Activated CD8-positive, alpha-beta memory T cell treated with anti-CD3 and anti-CD28 coated beads for 4 hours (primary cell): ENCODE data around the gene SRBD1.

Experiments used
- DNase-seq, 2 donors: peaks; one replicate each; pipeline ENCODE4 v3.0.0-alpha.2; 2020; ENCODE audit warnings: low read depth in 2 of 2

Gene SRBD1, protein sequence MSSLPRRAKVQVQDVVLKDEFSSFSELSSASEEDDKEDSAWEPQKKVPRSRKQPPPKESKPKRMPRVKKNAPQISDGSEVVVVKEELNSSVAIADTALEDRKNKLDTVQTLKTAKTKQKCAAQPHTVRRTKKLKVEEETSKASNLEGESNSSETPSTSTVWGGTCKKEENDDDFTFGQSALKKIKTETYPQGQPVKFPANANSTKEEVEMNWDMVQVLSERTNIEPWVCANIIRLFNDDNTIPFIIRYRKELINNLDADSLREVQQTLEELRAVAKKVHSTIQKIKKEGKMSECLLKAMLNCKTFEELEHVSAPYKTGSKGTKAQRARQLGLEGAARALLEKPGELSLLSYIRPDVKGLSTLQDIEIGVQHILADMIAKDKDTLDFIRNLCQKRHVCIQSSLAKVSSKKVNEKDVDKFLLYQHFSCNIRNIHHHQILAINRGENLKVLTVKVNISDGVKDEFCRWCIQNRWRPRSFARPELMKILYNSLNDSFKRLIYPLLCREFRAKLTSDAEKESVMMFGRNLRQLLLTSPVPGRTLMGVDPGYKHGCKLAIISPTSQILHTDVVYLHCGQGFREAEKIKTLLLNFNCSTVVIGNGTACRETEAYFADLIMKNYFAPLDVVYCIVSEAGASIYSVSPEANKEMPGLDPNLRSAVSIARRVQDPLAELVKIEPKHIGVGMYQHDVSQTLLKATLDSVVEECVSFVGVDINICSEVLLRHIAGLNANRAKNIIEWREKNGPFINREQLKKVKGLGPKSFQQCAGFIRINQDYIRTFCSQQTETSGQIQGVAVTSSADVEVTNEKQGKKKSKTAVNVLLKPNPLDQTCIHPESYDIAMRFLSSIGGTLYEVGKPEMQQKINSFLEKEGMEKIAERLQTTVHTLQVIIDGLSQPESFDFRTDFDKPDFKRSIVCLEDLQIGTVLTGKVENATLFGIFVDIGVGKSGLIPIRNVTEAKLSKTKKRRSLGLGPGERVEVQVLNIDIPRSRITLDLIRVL

DNA sequence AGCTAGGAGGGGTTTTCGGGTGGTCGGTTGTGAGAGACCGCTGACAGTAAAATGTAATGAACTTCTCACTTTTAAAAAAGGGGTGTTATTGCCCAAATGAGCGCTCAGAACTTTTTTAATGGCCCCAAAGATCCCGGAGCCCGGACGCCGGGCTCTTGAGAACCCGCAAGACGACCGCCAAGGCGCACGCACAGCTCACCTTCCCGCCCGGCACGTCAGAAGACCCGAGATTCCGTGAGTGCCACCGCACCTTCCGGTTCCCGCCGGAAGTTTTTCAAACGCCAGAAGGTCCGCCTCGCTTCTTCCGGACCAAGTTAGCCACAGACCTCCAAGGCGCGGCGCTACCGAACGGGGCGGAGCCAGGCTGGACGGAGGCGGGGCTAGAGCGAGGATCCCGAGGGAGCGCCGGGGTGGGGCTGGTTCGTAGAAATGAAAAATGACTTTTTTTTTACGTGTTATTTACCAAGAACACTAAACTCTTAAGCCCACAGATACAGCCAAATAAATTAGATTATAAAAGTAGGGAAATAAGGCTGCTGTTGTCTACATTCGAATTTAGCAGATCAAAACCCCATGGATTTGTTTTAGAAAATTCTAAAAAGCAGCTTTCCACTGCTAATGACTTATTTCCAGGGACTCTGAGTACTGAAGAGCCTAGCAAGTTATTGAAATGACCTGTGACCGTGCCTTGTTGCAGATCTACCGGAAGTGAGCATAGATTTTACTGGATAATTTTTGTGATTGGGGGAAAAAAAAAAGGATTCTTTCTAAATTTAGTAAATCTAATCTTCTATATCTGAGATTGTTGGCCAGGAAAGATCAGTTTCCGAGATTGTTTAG, at the start of gene SRBD1:
TSS of gene SRBD1 (minus strand) at position 248 of the 840 bp plus-strand sequence. CDS start 5,826 bp downstream, outside the sequence.
- peak; percentile 79 to 85 for DNase-seq

DNA sequence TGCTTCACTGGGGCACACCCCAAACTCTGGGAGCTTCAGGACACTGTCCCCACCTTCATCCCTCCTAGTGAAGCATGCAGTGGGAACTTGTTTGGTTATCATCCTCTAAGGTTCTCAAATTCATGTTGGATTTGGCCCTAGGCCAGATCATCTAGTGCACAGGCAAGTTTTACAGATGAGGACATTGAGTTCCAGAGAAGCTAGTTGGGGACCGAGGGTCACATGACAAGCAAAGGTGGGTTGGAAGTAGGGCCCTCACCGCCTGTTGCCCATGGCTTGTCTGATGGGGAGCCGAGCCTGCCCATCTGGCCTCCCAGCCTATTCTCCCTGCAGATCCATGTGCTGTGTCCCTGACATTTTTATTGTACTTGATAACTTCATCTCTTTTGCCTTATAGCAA, 43.2 kb upstream of the SRBD1 start:
- no peak for DNase-seq

DNA sequence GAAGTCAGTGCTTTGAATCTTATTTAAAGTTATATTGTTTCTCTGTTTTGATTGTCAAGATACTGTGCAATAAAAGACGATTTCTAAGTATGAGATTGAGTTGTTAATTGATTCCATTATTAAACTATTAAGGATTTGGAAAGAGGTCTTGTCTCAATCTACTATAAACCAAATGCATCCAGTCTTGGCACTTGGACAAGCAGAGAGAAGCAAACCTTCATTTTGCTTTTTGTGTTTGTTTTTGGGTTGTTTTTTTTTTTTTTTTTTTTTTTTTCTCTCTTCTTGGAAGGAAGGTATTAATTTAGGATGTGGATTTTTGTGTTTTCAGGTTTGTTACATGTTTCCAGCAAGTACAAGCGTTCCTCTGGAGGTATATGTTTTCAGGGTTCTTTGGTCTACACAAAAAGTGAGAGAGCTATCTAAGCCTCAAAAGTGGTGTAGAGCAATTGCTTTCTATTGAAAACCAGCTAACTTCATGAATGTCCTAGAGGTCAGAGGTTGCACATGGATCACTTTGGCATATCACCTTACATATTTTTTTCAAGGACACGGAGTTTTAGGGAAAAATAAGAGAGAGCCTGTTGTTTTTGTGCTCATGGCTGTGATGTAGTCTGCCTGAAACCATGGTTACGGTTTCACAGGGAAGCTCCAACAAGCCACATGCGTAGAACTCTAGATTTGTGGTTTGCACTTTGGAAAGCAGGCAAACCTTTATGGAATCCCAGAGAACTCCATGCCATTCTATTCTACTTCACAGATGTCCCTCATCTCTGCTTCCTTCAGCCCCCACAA, 42.3 kb upstream of the SRBD1 start:
- DNase-seq, result no peak

DNA sequence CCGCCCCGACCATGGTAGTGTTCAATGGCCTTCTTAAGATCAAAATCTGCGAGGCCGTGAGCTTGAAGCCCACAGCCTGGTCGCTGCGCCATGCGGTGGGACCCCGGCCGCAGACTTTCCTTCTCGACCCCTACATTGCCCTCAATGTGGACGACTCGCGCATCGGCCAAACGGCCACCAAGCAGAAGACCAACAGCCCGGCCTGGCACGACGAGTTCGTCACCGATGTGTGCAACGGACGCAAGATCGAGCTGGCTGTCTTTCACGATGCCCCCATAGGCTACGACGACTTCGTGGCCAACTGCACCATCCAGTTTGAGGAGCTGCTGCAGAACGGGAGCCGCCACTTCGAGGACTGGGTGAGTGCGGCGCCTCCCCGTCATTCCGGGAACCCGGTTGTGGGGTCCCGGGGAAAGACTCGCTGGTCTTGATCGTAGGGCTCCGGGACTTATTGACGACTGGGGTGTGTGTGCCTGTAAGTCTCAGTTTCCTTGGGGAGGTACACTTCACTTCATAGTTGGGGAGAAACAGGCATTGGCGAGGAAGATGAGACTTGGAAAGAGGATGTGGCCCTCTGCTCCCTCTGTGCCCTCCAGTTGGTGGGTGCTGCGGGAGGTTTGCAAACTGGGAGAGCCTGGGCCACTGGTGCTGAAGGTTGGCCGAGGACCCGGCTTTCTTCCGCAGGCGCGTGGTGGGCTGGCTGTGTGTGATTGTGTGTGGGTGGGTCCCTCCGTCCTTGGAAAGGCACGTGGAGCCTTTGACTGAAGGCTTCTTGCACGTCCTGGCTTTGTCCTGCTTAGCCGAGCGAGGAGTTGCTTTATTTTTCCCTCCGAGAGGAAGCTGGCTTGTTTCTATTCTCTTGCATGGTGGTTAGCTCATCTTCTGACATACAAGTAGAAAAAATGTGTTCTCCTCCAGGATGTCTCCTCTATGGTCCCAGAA, 41.3 kb upstream of the SRBD1 start:
- DNase-seq, result no peak

DNA sequence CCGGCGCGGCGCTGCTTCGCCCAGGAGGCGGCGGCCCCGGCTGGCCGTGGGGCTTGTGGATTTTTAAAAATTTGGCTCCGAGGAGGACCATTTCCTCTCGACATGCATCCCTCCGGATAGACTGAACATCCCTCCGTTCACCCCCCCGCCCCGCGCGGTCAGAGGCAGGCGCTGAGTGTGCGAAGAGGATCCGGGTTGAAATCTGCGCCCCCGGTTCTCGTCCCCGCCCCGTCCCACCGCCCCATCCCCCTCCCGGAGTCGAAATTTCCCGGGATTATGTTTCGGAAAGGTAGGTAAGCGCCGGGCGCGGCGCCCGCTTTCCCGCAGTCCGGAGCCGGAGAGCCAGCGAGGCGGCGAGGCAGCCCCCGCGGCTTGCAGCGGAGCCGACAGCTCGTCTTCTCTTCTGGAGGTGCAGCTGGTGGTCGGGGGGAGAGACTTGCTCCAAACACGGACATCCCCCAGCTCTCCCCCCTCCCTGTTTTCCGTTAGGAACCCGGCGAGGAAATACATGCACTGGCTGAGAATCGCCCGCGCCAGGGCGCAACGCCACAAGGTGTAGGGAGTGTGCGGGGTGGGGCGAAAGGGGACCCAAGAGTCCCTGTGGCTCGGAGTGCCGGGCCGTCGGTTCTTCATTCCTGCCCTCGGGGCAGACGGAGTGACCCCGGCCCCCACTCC, 40.5 kb upstream of the SRBD1 start, which contains the start of gene PRKCE:
TSS of gene PRKCE (plus strand) at position 261 of the 675 bp plus-strand sequence.
- no peak for DNase-seq

DNA sequence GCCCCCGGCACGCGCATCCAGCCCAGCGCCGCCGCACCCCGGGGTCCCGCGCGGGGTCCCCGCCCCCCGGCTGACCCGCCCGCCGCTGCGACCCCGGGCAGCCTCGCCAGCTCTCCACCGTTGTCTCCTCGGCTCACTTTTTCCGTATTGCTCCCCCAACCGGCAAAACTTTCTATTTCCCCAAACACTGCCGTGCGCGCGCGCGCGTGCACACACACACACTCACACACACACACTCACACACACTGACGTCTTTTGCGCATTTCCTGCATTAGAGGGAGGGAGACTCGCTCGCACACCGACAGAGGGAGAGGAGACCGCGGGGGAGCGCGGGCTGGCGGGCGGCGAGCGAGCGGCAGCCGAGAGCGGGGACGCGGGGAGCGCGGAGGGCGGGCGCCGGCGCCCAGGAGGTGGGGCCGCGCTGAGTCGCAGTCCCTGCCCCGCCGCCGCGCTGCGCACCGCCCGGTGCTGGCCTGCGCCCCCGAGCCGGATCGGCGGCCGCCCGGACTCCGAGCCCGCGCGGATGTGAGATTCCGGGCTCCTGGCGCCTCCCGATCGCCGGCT, 39.9 kb upstream of the SRBD1 start:
- peak; percentile 89 to 90 for DNase-seq

DNA sequence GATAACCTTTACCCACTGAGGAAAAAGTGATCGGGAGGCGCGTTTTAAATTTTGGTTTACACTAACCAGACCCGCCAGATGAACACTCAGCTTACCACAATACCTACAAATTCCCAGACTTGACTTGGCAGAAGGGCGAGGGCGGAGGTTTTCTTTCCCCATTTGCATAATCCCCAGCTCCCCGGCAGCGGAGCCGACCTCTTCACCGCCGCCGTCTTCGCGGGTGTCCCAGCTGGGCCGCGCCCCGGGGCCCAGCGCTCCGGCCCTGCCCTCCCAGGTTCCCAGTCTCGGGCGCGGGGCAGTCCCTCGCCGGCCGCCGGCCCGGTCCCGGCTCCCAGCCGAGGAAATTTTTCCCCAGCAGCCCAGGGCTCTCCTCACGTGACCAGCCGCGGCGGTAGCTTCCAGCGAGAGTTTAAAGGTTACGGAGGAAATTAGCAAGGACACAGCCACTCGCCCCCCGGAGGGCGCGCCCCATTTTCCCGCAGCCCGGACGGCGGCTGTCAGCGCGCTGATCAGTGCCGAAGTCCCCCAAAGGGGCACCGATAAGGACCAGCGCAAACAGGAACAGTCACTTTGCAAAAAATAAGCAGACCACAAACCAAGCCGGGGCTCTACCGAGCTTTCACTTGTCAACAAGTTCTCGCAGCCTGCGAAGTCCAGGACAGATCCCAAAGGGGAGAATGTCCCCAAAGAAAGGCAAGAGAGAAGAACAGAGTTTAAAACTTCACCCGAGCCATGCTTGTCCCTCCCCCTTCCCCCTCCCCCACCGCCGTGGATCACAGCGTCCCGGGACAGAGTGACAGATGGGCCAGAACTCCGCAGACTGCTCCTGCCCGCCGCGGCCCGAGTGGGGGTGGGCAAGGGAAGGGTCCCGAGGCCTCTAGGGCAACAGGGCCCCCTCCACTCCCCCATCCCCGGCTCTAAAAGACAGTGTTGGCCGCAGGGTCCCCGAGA, 39.1 kb upstream of the SRBD1 start:
- no peak for DNase-seq

DNA sequence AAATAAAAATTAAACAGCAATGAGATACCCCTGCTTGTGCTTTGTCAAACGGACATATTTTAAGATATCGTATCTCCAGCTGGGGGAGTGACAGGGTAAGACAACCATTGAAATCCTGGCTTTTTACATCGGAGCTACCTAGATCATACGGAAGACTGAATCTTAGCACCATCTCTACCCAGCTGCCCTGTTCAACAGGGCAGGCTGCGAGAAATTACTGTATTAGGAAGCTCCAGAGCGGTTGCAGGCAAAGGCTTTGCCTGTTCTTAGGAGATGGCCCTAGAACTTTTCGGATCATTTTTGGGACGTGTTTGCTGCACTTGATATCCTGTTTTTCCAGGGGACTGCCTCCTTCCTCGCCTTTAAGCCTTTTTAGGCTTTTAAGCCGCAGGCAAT, 38.4 kb upstream of the SRBD1 start:
- DNase-seq, result no peak

DNA sequence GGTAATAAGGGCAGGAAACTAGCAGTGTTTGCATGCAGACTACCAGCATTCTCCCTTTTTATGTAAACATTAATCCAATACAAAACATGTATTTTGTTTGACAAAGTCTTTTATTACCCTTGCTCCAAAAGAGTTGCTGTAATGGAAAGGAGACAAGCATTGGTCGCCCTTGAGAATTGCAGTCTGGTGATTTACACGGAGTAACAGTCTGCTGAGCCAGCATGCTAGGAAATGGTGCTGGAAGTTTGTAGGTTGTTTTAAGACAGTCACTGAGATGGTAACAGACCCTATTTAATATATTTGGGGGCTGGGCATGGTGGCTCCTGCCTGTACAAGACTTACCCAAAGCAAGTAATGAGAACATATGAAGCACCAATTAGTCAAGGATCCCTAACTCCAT, 37.6 kb upstream of the SRBD1 start:
- DNase-seq, result no peak

DNA sequence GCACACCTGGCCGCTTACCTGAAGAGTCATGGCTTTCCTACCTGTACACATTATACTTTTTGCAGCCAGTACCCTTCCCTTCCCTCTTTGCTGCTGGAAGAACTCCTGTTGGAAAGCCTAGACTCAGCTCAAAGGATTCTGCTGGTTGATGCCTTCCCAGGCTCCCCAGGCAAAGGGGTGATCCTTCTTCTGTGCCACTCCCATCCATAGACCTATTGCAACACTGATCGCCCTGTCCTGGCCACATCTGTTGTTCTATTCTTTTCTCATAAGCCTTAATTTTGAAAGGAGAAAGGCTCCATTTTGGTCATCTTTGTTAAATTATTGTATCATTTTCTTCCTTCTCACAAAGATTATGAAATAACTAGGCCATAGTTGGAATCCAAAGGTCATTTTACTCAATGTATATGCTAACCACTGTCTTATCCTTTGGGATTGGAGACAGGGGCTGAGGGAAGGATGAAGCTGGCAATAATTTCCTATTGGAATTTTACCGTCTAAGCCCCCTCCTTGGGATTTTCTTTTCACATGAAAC, 37.0 kb upstream of the SRBD1 start:
- DNase-seq, result no peak

DNA sequence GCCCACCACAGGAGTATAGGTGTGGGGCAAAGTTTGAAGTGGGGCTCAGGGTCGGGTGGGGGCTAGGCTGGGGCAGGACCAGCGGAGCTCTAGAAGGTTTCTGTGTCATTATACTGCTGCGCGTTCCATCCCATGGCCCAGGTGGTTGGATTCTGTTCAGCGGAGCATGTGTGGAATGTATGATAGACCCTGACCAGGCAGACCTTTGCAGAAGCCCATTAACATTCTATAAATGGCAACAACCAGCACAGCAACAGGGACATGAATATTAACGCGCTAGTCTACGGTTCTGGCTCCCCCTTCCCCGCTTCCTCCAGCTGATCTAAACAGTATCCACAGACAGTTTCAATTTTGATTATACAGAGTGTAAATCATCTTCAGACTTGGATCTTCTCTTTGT, 36.3 kb upstream of the SRBD1 start:
- DNase-seq, result no peak

DNA sequence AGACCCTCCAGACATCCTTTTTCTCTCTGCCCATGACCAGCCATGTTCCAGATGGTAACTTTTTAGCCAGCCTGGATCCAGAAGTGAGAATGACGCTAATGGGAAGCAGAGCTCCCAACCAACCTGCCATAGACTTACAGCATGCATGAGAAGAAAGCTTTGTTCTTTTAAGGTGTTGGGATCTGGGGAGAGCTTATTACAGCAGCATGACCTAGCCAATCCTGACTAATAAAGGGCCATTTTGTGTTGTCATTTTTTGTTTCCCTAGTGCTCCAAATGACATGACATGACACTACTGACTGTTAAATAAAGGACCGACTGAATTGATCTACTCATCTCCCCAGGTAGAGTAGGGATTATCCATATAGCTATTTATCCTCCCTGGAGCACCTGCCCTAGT, 35.2 kb upstream of the SRBD1 start:
- DNase-seq, result no peak

DNA sequence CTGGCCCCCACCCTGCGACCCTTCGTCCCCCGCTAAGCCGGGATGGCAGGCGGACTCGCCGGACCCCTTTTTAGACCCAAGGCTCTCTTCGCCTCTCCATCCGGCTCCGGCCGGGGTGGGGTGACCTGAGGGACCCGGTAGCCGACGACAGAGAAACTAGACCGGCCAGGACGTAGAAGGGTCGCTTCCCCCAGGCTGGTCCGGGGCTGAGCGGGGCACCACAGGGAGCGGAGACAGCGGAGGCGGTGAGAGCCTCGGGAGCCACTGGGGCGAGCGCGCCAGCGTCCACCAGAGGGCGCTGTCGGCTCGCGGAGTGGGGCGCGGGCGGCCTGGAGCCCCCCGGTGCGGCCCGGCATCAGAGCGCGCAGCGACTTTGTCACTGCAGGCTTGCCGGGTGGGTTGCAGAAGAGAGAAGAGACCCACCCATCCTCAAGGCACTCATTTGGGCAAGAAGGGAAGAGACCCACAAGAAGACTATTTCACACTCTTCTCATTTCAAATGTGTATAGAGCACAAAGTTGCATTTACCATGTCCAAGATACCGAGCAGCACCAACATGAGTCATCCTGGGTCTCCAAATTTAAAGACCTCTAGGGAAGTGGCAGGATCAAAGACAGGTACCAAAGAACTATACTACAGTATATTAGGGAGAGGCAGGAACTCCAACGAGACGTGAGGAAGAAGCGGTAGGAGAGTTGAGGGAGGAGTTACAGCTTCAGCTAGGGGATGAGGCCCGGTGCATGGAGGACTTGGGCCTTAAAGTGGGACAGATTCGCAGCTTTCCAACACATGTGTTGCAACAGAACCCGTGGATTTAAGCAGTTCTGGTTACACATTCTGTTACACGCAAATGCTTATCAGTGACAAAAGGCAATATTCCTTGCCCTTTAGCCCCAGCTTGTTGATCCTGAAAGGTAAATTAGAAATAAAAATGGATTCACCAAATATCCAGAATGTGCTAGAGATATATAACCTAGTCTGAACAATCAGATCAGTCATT, 32.8 kb upstream of the SRBD1 start:
- DNase-seq, result peak in 1 of 2 donors; percentile 45

DNA sequence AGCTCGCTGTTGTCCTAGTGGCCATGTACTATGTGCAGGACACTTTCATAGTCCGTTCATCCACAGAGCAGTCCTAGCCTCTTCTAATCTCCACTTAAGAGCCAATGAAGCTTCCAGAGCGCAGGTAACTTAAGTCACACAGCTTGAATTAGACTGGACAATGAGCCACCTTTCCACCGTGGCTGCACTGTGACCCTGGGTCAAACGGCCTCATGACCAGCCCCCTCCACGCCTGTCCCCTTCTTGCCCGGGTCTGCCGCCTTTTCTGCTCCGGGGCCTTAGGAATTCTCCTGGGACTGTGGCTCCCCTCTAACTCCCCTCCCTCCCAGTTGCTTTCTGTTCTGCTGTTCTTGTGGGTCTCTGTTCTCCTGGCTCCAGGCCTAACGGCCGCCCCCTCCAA, 32.0 kb upstream of the SRBD1 start:
- DNase-seq, result no peak

DNA sequence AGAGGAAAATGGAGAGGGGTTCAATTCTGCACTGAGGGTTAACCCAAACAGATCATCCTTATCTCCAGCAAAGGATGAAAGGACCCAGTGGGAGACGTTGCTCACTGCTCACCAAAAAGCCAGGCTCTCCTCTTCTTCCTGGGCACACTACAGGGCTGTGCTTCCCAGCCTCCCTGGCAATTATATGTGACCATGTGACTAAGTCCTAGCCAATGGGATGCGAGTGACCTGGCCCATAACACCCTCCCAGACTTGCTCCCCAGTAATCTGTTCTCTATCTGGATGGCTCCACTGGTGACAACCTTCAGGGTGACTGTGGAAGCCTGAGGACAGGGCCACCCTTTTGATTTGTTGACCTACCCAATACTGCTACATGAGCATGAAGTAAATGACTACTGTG, 29.5 kb upstream of the SRBD1 start:
- no peak for DNase-seq

DNA sequence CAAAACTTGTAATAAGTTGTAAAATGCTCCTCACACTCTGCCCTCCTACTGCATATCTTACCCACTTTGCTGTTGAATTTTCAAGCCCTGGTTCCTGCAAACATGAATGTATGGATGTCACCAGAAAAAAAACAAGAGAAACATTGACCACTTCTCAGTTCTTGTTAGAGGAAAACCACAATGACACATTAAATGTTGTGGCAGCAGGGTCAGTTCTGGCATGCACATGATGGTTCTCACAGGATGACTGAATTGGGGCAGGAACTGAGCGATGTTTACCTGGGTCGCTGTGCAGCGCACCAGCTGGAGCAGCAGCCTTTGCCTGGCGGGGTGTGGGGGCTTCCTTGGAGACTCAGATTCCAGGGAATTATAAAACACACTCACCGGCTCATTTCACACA, 26.4 kb upstream of the SRBD1 start:
- DNase-seq, result no peak
